Ishikawa (cell line): ENCODE results near the gene PLEKHJ1.

Source experiments
- CEBPB ChIP-seq: IDR thresholded peaks from 2 replicates; pipeline ENCODE4 v1.6.1; 2012
- CREB1 ChIP-seq: IDR thresholded peaks from 2 replicates; pipeline ENCODE4 v1.6.1; 2012; ENCODE audit warnings: low read depth
- FOXM1 ChIP-seq: IDR thresholded peaks from 2 replicates; pipeline ENCODE4 v1.6.1; 2012; ENCODE audit warnings: low read depth, borderline replicate concordance
- MAX ChIP-seq: IDR thresholded peaks from 2 replicates; pipeline ENCODE4 v1.6.1; 2012
- RAD21 ChIP-seq: IDR thresholded peaks from 2 replicates; pipeline ENCODE4 v1.6.1; 2012; ENCODE audit warnings: low read depth
- REST ChIP-seq: IDR thresholded peaks from 2 replicates; pipeline ENCODE4 v1.6.1; 2012; ENCODE audit warnings: low read depth, mild to moderate bottlenecking
- TAF1 ChIP-seq: IDR thresholded peaks from 2 replicates; pipeline ENCODE4 v1.6.1; 2012; ENCODE audit warnings: low read depth, mild to moderate bottlenecking
- TEAD4 ChIP-seq: IDR thresholded peaks from 2 replicates; pipeline ENCODE4 v1.6.1; 2012
- YY1 ChIP-seq: IDR thresholded peaks from 2 replicates; pipeline ENCODE4 v1.6.1; 2012; ENCODE audit warnings: low read depth
- ZBTB7A ChIP-seq: IDR thresholded peaks from 2 replicates; pipeline ENCODE4 v1.6.1; 2012; ENCODE audit warnings: low read depth

- TF ChIP-seq TEAD4 (no peak), RAD21 (no peak), TAF1 (no peak), FOXM1 (no peak), ZBTB7A (no peak), YY1 (no peak), MAX (no peak), REST (no peak), CREB1 (no peak), CEBPB (no peak)
These were observed 26.7 kb downstream of the PLEKHJ1 start for GRCh38 chr19:2209408-2209807.
